H9 (cell line): ENCODE data around the gene TMEM108. TPM values are rescaled to one million over a fixed set of nuclear protein-coding genes. Genes with fewer than 3 reads are reported as not detected.

Source experiments
- DNase-seq: peaks from one replicate; pipeline ENCODE4 v3.0.0-alpha.2; 2017
- H2AFZ ChIP-seq: one replicate; pipeline ENCODE4 v1.6.1; 2013; ENCODE audit warnings: mild to moderate bottlenecking, low read length, control low read depth, moderate library complexity
- H2AK5ac ChIP-seq: 2 replicates; pipeline ENCODE4 v1.6.1; 2013; ENCODE audit warnings: low read length, control low read depth, mixed read lengths; ENCODE audit not compliant: insufficient read length
- H2BK120ac ChIP-seq: one replicate; pipeline ENCODE4 v1.6.1; 2013; ENCODE audit warnings: low read depth, mild to moderate bottlenecking, low read length, control low read depth, inconsistent platforms; ENCODE audit not compliant: poor library complexity, severe bottlenecking
- H2BK12ac ChIP-seq: 2 replicates; pipeline ENCODE4 v1.6.1; 2013; ENCODE audit warnings: low read length, control low read depth, mixed read lengths, low read depth; ENCODE audit not compliant: insufficient read length
- H2BK15ac ChIP-seq: 2 replicates; pipeline ENCODE4 v1.6.1; 2013; ENCODE audit warnings: low read depth, low read length, control low read depth
- H2BK20ac ChIP-seq: one replicate; pipeline ENCODE4 v1.6.1; 2013; ENCODE audit warnings: low read depth, mild to moderate bottlenecking, low read length, control low read depth, inconsistent platforms; ENCODE audit not compliant: poor library complexity, severe bottlenecking
- H2BK5ac ChIP-seq: 2 replicates; pipeline ENCODE4 v1.6.1; 2013; ENCODE audit warnings: low read length, control low read depth, mixed read lengths; ENCODE audit not compliant: insufficient read length
- H3K14ac ChIP-seq: 2 replicates; pipeline ENCODE4 v1.6.1; 2013; ENCODE audit warnings: low read length, control low read depth; ENCODE audit not compliant: insufficient read depth
- H3K18ac ChIP-seq: 2 replicates; pipeline ENCODE4 v1.6.1; 2013; ENCODE audit warnings: low read depth, mild to moderate bottlenecking, mixed read lengths, low read length, control low read depth; ENCODE audit not compliant: insufficient read length
- H3K23ac ChIP-seq: 2 replicates; pipeline ENCODE4 v1.6.1; 2013; ENCODE audit warnings: low read length, control low read depth, mixed read lengths, low read depth; ENCODE audit not compliant: insufficient read length
- H3K23me2 ChIP-seq: 2 replicates; pipeline ENCODE4 v1.6.1; 2013; ENCODE audit warnings: low read depth, mild to moderate bottlenecking, mixed read lengths, low read length, control low read depth; ENCODE audit not compliant: insufficient read length, poor library complexity, severe bottlenecking
- H3K27ac ChIP-seq: 2 replicates; pipeline ENCODE4 v1.5.1; 2013; ENCODE audit warnings: low read length, control low read depth, mixed read lengths, low read depth; ENCODE audit not compliant: insufficient read length
- H3K27me3 ChIP-seq: 2 replicates; pipeline ENCODE4 v1.6.1; 2013; ENCODE audit warnings: low read length, control low read depth, inconsistent platforms; ENCODE audit not compliant: insufficient read depth
- H3K4ac ChIP-seq: 2 replicates; pipeline ENCODE4 v1.6.1; 2013; ENCODE audit warnings: low read depth, mild to moderate bottlenecking, control low read depth, inconsistent platforms, low read length, moderate library complexity
- H3K4me1 ChIP-seq: 2 replicates; pipeline ENCODE4 v1.6.1; 2013; ENCODE audit warnings: low read length, control low read depth, inconsistent platforms; ENCODE audit not compliant: insufficient read depth
- H3K4me2 ChIP-seq: 2 replicates; pipeline ENCODE4 v1.6.1; 2013; ENCODE audit warnings: low read length, control low read depth, mixed read lengths; ENCODE audit not compliant: insufficient read length, insufficient read depth
- H3K56ac ChIP-seq: 2 replicates; pipeline ENCODE4 v1.6.1; 2013; ENCODE audit warnings: low read depth, mild to moderate bottlenecking, mixed read lengths, low read length, control low read depth; ENCODE audit not compliant: insufficient read length
- H3K79me1 ChIP-seq: 2 replicates; pipeline ENCODE4 v1.6.1; 2013; ENCODE audit warnings: low read depth, mild to moderate bottlenecking, moderate library complexity, low read length, control low read depth, inconsistent platforms; ENCODE audit not compliant: insufficient read depth, poor library complexity, severe bottlenecking
- H3K79me2 ChIP-seq: 2 replicates; pipeline ENCODE4 v1.6.1; 2013; ENCODE audit warnings: low read length, control low read depth, inconsistent platforms; ENCODE audit not compliant: insufficient read depth
- H3K9ac ChIP-seq: 2 replicates; pipeline ENCODE4 v1.6.1; 2013; ENCODE audit warnings: low read length, control low read depth, mixed read lengths; ENCODE audit not compliant: insufficient read length; ENCODE audit errors: extremely low read depth
- H3K9me3 ChIP-seq: one replicate; pipeline ENCODE4 v1.6.1; 2013; ENCODE audit warnings: low read depth, low read length, inconsistent platforms; ENCODE audit not compliant: control insufficient read depth
- H3T11ph ChIP-seq: one replicate; pipeline ENCODE4 v1.6.1; 2013; ENCODE audit warnings: mild to moderate bottlenecking, low read length, control low read depth, inconsistent platforms
- H4K20me1 ChIP-seq: one replicate; pipeline ENCODE4 v1.6.1; 2013; ENCODE audit not compliant: control insufficient read depth, insufficient read length, insufficient read depth
- H4K5ac ChIP-seq: 2 replicates; pipeline ENCODE4 v1.6.1; 2013; ENCODE audit warnings: low read depth, mild to moderate bottlenecking, mixed read lengths, low read length, control low read depth; ENCODE audit not compliant: insufficient read length
- H4K8ac ChIP-seq: replicated peaks from 2 replicates; pipeline ENCODE4 v1.6.1; 2013; ENCODE audit warnings: low read length, control low read depth, mixed read lengths, low read depth; ENCODE audit not compliant: insufficient read length
- H4K91ac ChIP-seq: 2 replicates; pipeline ENCODE4 v1.6.1; 2013; ENCODE audit warnings: low read depth, mild to moderate bottlenecking, moderate library complexity, mixed read lengths, low read length, control low read depth; ENCODE audit not compliant: insufficient read length
- H3K27ac Mint-ChIP-seq, 3 experiments: 2 replicates in 2 of 3; 3 replicates in 1 of 3; pipeline ENCODE4 v1.8.0; 2020 to 2021; ENCODE audit warnings: mixed read lengths in 3 of 3, mild to moderate bottlenecking in 1 of 3, moderate library complexity in 1 of 3
- H3K27me3 Mint-ChIP-seq: 2 replicates; pipeline ENCODE4 v1.8.0; 2021; ENCODE audit warnings: low read depth, mild to moderate bottlenecking, moderate library complexity, mixed read lengths
- H3K36me3 Mint-ChIP-seq, 3 experiments: 2 replicates in 2 of 3; 3 replicates in 1 of 3; pipeline ENCODE4 v1.8.0; 2020 to 2021; ENCODE audit warnings: low read depth in 3 of 3, mixed read lengths in 3 of 3; ENCODE audit not compliant: insufficient read depth in 1 of 3
- H3K4me1 Mint-ChIP-seq, 2 experiments: 2 replicates each; pipeline ENCODE4 v1.8.0; 2020; ENCODE audit warnings: mixed read lengths in 2 of 2
- H3K4me3 Mint-ChIP-seq, 2 experiments: 2 replicates in 1 of 2; 3 replicates in 1 of 2; pipeline ENCODE4 v1.8.0; 2020 to 2021; ENCODE audit warnings: mild to moderate bottlenecking in 2 of 2, mixed read lengths in 2 of 2, moderate library complexity in 1 of 2
- H3K9me3 Mint-ChIP-seq, 2 experiments: 2 replicates in 1 of 2; 3 replicates in 1 of 2; pipeline ENCODE4 v1.8.0; 2020; ENCODE audit warnings: mild to moderate bottlenecking in 2 of 2, mixed read lengths in 2 of 2, moderate library complexity in 1 of 2
- WGBS: extraction: QIAGEN DNeasy Blood & Tissue Kit; methylation state at CpG from one replicate; pipeline ENCODE4 v1.1.7; 2013; ENCODE audit warnings: missing lambda C conversion rate, low lambda C conversion rate, mixed read lengths; ENCODE audit not compliant: insufficient read length; ENCODE audit errors: extremely low coverage; 5-methylcytosine and 5-hydroxymethylcytosine counted together
- total RNA-seq: library from RNA; stranded (reverse); gene quantifications from 2 replicates; pipeline ENCODE4 v1.2.1, GENCODE V29; 2021
- TF ChIP-seq, protein P1 (sequence below): fragments of 200-600 bp; sonication (generic); conservative IDR thresholded peaks from 3 replicates; pipeline ENCODE4 v1.8.0; 2021; ENCODE audit warnings: antibody characterized with exemption, mild to moderate bottlenecking

The TMEM108 gene
- total RNA-seq, 1 experiment from 2014 or later: 5.0 TPM

DNA sequence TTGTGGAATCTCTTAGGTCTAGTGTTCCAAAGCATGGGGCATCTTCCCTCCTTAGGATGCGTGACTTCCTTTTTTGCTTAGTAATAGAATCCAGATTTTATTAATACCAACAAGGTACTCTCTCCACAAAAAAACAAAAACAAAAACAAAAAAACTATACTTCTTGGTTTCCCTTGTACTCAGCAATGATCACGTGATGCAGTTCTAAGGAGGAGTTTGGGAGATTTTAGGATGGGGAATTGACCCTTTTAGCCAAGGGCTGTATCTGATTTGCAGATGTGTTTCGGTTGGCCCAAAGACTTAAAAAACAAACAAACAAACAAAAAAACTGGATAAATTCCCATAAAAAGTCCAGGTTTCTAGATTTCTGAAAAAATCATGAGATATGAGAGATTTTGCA lies 12.6 kb upstream of the TMEM108 start:
- Mint-ChIP-seq H3K27me3 (no peaks in the 10 kb centered on the region; the same call in 1 of the 2 replicates), H3K9me3 (no peaks in the 10 kb centered on the region), H3K4me1 (no peaks in the 10 kb centered on the region), H3K27ac (no peak overlapping the region), H3K4me3 (no peak overlapping the region), H3K36me3 (no peaks in the 10 kb centered on the region)
- no peak overlapping the region for H3K4me2 ChIP-seq
- no peak overlapping the region for H2BK20ac ChIP-seq
- WGBS: no CpG with 5 or more reads among the region's 3 CpGs
- H2BK120ac ChIP-seq: no peak overlapping the region
- no peak for DNase-seq
- no peak overlapping the region for H3K56ac ChIP-seq
- H3K4ac ChIP-seq: no peak overlapping the region
- no peaks in the 10 kb centered on the region for H4K20me1 ChIP-seq
- no peaks in the 10 kb centered on the region for H3K27me3 ChIP-seq
- no peaks in the 10 kb centered on the region for H3K79me1 ChIP-seq
- no peak overlapping the region for H2BK5ac ChIP-seq
- no peak overlapping the region for H4K5ac ChIP-seq
- H3K9me3 ChIP-seq: no peaks in the 10 kb centered on the region
- H2BK12ac ChIP-seq: no peak overlapping the region
- H3K9ac ChIP-seq: no peak overlapping the region
- no peak overlapping the region for H2AK5ac ChIP-seq
- H2BK15ac ChIP-seq: no peak overlapping the region
- no peak overlapping the region for H2AFZ ChIP-seq
- H3K79me2 ChIP-seq: no peaks in the 10 kb centered on the region
- no peaks in the 10 kb centered on the region for H3K23me2 ChIP-seq
- H3T11ph ChIP-seq: no peak overlapping the region
- no peak overlapping the region for H4K91ac ChIP-seq
- H3K14ac ChIP-seq: no peak overlapping the region
- H3K23ac ChIP-seq: no peak overlapping the region
- TF ChIP-seq, protein P1, sequence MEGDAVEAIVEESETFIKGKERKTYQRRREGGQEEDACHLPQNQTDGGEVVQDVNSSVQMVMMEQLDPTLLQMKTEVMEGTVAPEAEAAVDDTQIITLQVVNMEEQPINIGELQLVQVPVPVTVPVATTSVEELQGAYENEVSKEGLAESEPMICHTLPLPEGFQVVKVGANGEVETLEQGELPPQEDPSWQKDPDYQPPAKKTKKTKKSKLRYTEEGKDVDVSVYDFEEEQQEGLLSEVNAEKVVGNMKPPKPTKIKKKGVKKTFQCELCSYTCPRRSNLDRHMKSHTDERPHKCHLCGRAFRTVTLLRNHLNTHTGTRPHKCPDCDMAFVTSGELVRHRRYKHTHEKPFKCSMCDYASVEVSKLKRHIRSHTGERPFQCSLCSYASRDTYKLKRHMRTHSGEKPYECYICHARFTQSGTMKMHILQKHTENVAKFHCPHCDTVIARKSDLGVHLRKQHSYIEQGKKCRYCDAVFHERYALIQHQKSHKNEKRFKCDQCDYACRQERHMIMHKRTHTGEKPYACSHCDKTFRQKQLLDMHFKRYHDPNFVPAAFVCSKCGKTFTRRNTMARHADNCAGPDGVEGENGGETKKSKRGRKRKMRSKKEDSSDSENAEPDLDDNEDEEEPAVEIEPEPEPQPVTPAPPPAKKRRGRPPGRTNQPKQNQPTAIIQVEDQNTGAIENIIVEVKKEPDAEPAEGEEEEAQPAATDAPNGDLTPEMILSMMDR: no peak
- H3K27ac ChIP-seq: no peak overlapping the region
- no peak overlapping the region for H3K18ac ChIP-seq
- H4K8ac ChIP-seq: no peak overlapping the region
- no peaks in the 10 kb centered on the region for H3K4me1 ChIP-seq
